Subcutaneous adipose tissue (tissue), 4 donors: Measurements from ENCODE around the gene MRPL2. TPM values are rescaled to one million over a fixed set of nuclear protein-coding genes. Genes with fewer than 3 reads are reported as not detected.

Experiments
- total RNA-seq, 4 donors: library from RNA; depleted of rRNA; stranded (reverse); fragments of >200 nt; gene quantifications; one replicate each; pipeline ENCODE4 v1.1.0, GENCODE V29; 2016
- TF ChIP-seq, protein P1 (sequence below): fragments of 450-650 bp; IDR thresholded peaks from one replicate; pipeline ENCODE4 v1.5.1; 2016; ENCODE audit warnings: low read depth, mild to moderate bottlenecking, control low read depth, antibody characterized with exemption, moderate library complexity

Gene MRPL2
- total RNA-seq, 4 donors from 2014 or later, result 10.4 to 19.8 (median 16.6) TPM

DNA sequence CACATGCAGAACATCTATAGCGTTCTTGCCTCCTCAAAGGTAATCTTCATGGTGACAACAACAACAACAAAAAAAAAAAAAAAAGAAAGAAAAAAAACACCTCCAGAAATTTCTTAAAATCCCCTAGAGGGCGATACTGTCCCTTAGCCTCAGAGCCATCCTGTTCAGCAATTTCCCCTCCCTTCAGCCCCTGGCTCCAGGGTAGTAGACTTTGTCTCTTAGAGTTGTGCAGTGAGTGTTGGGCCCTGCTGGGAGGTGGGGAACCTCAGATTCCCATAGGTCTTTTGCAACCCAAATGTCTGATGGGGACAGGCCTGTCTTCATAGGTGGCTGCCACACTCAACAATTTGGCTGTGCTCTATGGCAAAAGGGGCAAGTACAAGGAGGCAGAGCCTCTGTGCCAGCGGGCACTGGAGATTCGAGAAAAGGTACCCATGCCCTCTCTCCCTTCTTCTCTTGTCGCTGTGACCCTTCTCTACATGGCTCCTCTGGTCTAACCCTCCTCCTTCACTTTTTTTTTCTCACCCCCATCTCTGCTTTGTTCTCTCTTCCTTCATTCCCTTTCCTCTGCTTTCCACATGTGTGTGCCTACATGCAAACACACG is 10.9 kb upstream of the MRPL2 start:
- TF ChIP-seq, protein P1, sequence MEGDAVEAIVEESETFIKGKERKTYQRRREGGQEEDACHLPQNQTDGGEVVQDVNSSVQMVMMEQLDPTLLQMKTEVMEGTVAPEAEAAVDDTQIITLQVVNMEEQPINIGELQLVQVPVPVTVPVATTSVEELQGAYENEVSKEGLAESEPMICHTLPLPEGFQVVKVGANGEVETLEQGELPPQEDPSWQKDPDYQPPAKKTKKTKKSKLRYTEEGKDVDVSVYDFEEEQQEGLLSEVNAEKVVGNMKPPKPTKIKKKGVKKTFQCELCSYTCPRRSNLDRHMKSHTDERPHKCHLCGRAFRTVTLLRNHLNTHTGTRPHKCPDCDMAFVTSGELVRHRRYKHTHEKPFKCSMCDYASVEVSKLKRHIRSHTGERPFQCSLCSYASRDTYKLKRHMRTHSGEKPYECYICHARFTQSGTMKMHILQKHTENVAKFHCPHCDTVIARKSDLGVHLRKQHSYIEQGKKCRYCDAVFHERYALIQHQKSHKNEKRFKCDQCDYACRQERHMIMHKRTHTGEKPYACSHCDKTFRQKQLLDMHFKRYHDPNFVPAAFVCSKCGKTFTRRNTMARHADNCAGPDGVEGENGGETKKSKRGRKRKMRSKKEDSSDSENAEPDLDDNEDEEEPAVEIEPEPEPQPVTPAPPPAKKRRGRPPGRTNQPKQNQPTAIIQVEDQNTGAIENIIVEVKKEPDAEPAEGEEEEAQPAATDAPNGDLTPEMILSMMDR, result no peak

DNA sequence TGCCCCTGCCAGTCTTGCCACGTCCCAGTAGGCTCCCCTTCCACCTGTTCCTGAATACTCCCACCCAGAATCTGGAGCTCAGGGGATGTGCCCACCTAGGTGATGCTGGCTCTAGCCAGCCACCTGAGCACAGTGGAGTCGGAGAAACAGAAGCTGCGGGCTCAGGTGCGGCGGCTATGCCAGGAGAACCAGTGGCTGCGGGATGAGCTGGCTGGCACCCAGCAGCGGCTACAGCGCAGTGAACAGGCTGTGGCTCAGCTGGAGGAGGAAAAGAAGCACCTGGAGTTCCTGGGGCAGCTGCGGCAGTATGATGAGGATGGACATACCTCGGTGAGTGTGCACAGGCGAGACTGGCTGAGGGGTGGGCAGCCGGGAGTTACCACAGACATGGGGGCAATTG is 3.6 kb upstream of the MRPL2 start:
- TF ChIP-seq, protein P1, result no peak

DNA sequence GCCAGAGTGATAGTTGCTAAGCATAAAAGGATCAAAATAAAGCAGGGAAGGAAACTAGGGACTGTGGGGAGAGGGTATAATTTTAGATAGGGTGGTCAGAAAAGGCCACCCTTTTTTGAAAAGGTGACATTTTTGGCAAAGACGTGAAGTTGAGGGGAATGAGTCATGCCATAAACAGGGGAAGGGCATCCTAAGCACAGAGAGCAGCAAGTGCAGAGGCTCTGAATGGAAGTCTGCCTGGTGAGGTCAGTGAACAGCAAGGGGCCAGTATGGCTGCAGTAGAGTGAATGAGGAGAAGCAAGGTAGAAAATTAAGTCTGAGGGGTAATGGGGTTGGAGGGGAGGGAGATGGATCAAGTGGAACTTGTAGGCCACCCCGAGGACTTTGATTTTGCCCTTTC is 2.6 kb upstream of the MRPL2 start:
- TF ChIP-seq, protein P1, result no peak

DNA sequence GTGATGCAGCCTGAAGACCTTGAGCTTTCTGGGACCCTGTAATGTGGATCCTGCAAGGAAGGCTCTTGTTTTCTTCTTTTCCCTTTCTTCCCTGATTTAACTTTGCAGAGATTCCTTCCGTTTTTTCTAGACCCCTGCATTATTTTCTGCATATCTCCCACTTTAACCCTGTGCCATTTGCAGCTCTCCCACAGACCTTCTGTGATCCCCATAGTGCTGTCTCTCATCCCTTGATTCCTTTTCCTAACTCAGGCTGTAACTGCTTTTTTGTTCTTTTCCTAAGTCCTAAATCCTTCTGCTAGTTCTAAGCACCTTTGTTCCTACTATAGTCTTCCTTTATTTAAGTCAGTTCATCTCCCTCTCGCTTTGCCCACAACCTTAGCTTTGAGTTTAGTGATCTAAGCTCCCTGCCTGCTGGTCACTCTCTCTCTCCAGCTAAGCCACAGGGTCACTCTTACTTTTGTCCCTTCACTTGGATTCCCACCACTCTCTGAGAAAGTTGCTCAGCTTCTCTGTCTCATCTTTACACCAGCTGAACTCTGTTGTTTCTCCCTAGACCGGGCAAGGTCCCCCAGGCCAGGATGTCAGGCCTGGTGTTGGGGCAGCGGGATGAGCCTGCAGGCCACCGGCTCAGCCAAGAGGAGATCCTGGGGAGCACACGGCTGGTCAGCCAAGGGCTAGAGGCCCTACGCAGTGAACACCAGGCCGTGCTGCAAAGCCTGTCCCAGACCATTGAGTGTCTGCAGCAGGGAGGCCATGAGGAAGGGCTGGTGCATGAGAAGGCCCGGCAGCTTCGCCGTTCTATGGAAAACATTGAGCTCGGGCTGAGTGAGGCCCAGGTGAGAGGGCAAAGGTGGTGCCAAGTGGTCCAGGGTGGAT is 1.8 kb upstream of the MRPL2 start:
- TF ChIP-seq, protein P1, result no peak

DNA sequence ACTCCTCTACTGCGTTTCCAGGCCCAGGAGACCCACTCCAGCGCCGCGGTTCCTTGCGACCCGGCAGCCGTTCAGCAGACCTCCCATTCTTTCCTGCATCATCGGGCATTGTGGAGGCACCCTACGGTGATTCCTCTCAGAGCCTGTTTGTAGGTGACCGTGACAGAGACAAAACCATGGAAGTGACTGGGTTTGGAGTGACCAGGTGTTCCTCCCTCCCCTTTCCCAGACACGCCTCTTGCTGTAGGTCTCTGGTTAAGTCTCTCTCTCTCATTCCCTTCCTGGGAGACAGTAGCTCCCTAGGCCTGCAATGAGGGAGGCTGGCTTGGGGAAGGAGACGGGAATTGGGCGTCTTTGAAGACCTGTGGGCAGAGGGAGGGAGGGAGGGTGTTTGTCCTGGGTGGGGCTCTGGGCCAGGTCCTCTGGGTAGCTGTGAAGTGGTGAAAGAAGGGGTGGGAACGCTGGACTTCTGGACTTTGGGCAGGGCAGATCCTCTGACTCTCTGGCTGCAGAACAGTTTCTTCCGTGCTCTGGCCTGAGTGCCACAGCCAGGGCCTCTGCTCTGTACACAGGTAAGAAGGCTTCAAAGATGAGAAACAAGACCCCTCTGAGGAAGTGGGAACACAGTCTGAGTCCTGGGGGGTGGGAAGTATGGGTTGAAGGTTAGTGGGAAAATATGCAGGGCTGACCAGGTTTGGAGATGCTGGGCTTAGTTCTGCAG is 960 bp upstream of the MRPL2 start:
- TF ChIP-seq, protein P1, result no peak

DNA sequence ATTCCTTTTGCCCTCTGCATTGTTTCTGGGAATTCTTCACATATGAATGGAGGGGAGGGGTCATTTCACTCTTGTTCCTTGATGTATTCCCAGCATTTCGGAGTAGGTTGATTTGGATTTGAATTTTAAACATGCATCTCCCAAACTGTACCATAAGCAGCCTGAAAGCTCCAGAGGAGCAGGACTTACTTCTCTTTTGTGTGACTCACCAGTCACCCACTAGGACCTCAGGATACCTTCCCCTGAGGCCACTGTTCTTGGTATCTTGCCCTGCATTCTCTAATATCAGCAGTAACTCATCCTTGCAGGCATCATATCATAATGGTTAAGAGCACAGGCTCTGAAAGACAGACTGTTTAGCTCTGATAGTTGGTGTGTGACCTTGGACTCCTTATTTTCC is 703 bp downstream of the MRPL2 start:
- TF ChIP-seq, protein P1, result no peak

DNA sequence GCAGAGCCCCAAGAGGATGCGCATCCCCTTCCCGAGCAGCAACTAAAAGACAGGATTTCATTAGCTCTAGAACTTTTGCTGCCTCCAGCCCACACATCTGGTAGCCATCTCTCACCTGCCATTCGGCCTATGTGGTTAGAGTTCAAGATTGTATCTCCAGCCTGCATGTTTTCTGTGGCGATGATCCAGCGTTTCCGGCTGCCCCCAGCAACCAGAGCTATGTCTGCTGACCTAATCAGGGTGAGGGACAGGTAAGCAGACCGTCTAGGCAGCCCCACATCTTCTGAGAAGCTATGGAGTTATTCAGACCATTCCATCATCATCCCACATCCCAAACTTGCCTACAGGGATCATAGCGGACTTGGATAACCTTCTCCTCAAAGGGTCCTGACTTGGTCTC is 3.3 kb downstream of the MRPL2 start:
- TF ChIP-seq, protein P1, result no peak
